Transverse colon (tissue), 4 donors: ENCODE data around the gene SFXN5. TPM values are rescaled to one million over a fixed set of nuclear protein-coding genes. Genes with fewer than 3 reads are reported as not detected.

Experiments
- DNase-seq: peaks from one replicate; pipeline ENCODE4 v3.0.0-alpha.2; 2019
- H3K27ac ChIP-seq, 4 donors: fragments of 200-600 bp; sonication (generic); 2 replicates each; pipeline ENCODE4 v1.5.1; 2016 to 2018; ENCODE audit warnings: inconsistent platforms in 4 of 4
- H3K27me3 ChIP-seq: fragments of 200-600 bp; sonication (generic); 2 replicates; pipeline ENCODE4 v1.5.1; 2017; ENCODE audit warnings: inconsistent platforms
- H3K36me3 ChIP-seq, 4 donors: fragments of 200-600 bp; sonication (generic); 2 replicates each; pipeline ENCODE4 v1.5.1; 2017 to 2019; ENCODE audit warnings: inconsistent platforms in 4 of 4
- H3K4me1 ChIP-seq, 4 donors: fragments of 200-600 bp; sonication (generic); 2 replicates each; pipeline ENCODE4 v1.5.1; 2017 to 2020; ENCODE audit warnings: inconsistent platforms in 4 of 4
- H3K4me3 ChIP-seq, 4 donors: fragments of 200-600 bp; sonication (generic); 1 replicate in 1 of 4; 2 replicates in 3 of 4; pipeline versions ENCODE4 v1.5.1 to v1.6.1; 2017 to 2019; ENCODE audit warnings: inconsistent platforms in 4 of 4
- H3K9me3 ChIP-seq, 2 donors: fragments of 200-600 bp; sonication (generic); 2 replicates each; pipeline ENCODE4 v1.5.1; 2017 to 2019; ENCODE audit warnings: inconsistent platforms in 2 of 2
- EP300 ChIP-seq: sonication (generic); formaldehyde crosslinking; IDR thresholded peaks from one replicate; pipeline ENCODE4 v1.6.1; 2017; ENCODE audit warnings: antibody characterized with exemption, low read depth
- POLR2A ChIP-seq: fragments of 450-650 bp; IDR thresholded peaks from one replicate; pipeline ENCODE4 v1.6.1; 2016; ENCODE audit warnings: antibody characterized with exemption, mild to moderate bottlenecking, moderate library complexity
- POLR2AphosphoS5 ChIP-seq, 3 donors: sonication (generic); formaldehyde crosslinking; IDR thresholded peaks; one replicate each; pipeline ENCODE4 v1.6.1; 2016; ENCODE audit warnings: antibody characterized with exemption in 3 of 3
- WGBS, 2 donors: methylation state at CpG; one replicate each; pipeline ENCODE4 v1.1.5; 2018; ENCODE audit warnings: low coverage in 1 of 2; 5-methylcytosine and 5-hydroxymethylcytosine counted together
- in situ Hi-C, 4 donors: fragments of 200-750 bp; cut with MboI; loops; one replicate each; pipeline versions ENCODE4 v1.15.0 to v1.15.1; 2017; ENCODE audit warnings: low sequenced_read_pairs in 3 of 4, low pct_ligation_motif_present in 1 of 4, low pct_unique_long_range_greater_than_20kb in 1 of 4
- intact Hi-C: fragments of 100-400 bp; cut with DNase I; formaldehyde crosslinking; loops from one replicate; pipeline ENCODE4 v1.15.1; 2023; ENCODE audit warnings: low total_unique reads
- total RNA-seq, 4 donors: library from RNA; depleted of rRNA; stranded (reverse); fragments of >200 nt; gene quantifications; one replicate each; pipeline ENCODE4 v1.1.0, GENCODE V29; 2016
- TF ChIP-seq, protein P1 (sequence below), 5 experiments: fragments of 200-600 bp in 3 of 5; fragments of 450-650 bp in 2 of 5; sonication (generic) in 3 of 5; IDR thresholded peaks; 1 replicate in 2 of 5; 2 replicates in 3 of 5; pipeline ENCODE4 v1.5.1; 2016 to 2017; ENCODE audit warnings: antibody characterized with exemption in 5 of 5, inconsistent platforms in 3 of 5, mild to moderate bottlenecking in 2 of 5, moderate library complexity in 1 of 5

The SFXN5 gene
- total RNA-seq, 4 donors from 2014 or later, result 12.3 to 98.4 (median 42.7) TPM

DNA sequence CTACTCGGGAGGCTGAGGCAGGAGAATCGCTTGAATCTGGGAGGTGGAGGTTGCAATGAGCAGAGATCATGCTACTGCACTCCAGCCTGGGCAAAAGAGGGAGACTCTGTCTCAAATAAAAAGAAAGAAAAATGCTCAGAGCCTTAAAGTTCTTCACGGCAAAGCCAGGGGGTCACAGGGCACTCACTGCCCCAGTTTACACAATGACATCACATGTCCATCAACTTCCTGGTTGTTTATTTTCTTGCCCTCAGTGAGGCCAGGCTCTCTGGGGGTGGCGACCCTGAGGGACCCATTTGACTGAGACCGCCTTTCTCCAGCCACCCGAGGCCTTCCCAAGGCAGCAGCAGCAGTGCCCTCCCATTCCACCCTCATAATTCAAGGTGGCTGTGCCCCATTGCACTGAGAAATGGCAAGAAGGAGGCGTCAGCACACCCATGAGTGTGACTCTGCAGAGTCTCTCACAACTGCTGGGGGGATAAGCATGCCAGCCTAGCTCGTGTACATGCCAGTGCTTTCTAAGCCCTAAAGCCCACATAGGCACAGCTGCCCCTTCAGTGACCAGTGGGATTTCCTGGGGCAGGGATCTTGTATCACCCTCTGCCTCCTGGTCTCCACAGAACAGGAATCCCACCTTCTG lies 50.0 kb downstream of the SFXN5 start:
- H3K27me3 ChIP-seq, result no peaks in the 10 kb centered on the region
- TF ChIP-seq POLR2AphosphoS5 (IDR thresholded peaks at IDR 0.05), result no peak
- TF ChIP-seq, protein P1, sequence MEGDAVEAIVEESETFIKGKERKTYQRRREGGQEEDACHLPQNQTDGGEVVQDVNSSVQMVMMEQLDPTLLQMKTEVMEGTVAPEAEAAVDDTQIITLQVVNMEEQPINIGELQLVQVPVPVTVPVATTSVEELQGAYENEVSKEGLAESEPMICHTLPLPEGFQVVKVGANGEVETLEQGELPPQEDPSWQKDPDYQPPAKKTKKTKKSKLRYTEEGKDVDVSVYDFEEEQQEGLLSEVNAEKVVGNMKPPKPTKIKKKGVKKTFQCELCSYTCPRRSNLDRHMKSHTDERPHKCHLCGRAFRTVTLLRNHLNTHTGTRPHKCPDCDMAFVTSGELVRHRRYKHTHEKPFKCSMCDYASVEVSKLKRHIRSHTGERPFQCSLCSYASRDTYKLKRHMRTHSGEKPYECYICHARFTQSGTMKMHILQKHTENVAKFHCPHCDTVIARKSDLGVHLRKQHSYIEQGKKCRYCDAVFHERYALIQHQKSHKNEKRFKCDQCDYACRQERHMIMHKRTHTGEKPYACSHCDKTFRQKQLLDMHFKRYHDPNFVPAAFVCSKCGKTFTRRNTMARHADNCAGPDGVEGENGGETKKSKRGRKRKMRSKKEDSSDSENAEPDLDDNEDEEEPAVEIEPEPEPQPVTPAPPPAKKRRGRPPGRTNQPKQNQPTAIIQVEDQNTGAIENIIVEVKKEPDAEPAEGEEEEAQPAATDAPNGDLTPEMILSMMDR (IDR thresholded peaks at IDR 0.05), result no peak
- no peak for TF ChIP-seq EP300
- no peak for TF ChIP-seq POLR2A
- intact Hi-C loops (no loop called here), in situ Hi-C loops (no loop called here)
- no peaks in the 10 kb centered on the region for H3K9me3 ChIP-seq
- DNase-seq, result no peak
- no peak overlapping the region for H3K4me3 ChIP-seq
- no peaks in the 10 kb centered on the region for H3K36me3 ChIP-seq
- WGBS, 2 donors, result 76 to 100% methylated on average over 1 to 8 of the region's 8 CpGs
- no peaks in the 10 kb centered on the region for H3K4me1 ChIP-seq
- H3K27ac ChIP-seq, result no peak overlapping the region

DNA sequence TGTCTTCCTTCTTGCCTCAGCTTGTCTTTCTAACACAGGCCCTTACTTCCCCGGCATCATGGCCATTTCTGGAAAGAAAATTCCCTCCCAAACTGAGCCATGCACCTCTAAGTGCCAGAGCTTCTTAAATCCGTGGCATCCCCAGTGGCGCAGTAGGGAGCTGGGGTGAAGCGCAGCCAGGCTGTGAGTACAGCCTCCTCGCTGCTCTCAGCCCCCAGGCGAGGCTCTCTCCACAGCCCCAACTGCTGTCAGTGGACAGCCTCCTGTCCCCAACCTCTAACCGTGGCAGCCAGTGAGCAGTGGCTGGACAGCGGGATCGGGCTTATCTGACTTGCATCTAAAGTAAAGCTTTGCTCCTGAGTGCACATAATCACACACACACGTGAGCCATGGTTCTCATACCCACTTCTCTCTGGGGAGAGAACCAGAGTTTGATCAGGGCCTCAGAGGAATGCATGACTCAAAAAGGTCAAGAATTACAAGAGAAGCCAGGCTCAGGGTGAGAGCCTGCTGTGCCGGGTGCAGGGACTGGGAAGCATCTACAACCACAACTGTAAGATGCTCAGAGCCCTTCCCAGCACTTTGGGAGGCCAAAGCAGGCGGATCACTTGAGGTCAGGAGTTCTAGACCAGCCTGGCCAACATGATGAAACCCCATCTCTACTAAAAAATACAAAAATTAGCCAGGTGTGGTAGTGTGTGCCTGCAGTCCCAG lies 50.7 kb downstream of the SFXN5 start:
- Histone ChIP-seq H3K4me1 (no peaks in the 10 kb centered on the region), H3K9me3 (no peaks in the 10 kb centered on the region), H3K27ac (no peak overlapping the region), H3K36me3 (no peaks in the 10 kb centered on the region), H3K27me3 (no peaks in the 10 kb centered on the region), H3K4me3 (no peak overlapping the region)
- 85% methylated on average over 12 of the region's 12 CpGs; no CpG with 5 or more reads in 1 of the 2 donors for WGBS, 2 donors
- in situ Hi-C loops, result no loop called here
- no peak for DNase-seq
- intact Hi-C loops, result no loop called here
- TF ChIP-seq POLR2AphosphoS5 (IDR thresholded peaks at IDR 0.05), result no peak
- no peak for TF ChIP-seq EP300
- no peak for TF ChIP-seq POLR2A
- TF ChIP-seq, protein P1 (IDR thresholded peaks at IDR 0.05), result no peak

DNA sequence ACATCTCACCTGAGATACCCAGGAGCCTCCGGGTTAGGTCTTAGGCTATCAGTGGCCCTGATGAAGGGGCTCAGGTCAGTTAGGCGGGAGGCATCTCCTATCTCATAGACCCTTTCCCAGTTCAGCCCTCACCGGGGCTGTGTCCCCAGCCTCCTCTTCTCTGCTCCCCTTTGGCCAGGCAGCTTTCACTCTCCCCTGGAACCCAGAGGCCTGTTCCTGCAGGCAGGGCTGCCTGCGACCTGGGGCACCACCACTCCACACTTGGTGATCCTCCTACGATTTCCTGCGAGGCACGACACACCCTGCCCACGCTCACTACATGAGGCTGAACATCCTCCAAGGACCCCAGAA lies 51.2 kb downstream of the SFXN5 start:
- H3K36me3 ChIP-seq, result no peaks in the 10 kb centered on the region

DNA sequence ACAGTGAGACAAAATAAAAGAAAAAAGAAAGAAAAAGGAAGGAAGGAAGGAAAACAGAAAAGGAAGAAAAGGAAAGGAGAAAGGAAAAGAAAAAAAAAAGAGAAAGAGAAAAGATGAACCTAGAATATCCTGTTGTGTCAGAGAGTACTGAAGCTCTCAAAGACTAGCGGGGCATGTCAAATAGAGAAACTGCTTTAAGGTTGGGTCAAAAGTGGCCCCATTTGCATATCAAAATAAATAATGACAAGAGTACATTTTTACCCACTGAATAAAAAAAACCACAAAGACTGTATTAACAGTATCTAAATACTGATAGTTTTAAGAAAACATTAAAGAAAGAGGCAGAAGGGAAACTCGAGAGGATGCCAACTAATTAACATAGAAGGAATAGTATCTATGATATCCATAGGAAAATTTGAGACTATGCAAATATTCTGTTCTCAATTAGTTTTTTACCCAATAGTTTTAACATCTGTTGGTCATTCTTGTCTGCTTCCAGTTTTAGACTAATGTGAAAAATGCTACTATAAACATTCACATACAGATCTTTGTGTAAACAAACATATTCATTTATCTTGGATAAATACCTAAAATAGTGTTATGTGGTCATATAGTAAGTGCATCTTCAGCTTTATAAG lies 53.2 kb downstream of the SFXN5 start:
- intact Hi-C loops, result no loop called here
- Histone ChIP-seq H3K4me1 (no peaks in the 10 kb centered on the region), H3K4me3 (no peak overlapping the region), H3K27me3 (no peaks in the 10 kb centered on the region), H3K27ac (no peak overlapping the region), H3K9me3 (no peaks in the 10 kb centered on the region), H3K36me3 (no peaks in the 10 kb centered on the region)
- TF ChIP-seq, protein P1 (IDR thresholded peaks at IDR 0.05), result no peak
- TF ChIP-seq POLR2AphosphoS5 (IDR thresholded peaks at IDR 0.05) (no peak), EP300 (no peak), POLR2A (no peak)
- WGBS, 2 donors, result 87 to 89% methylated on average over 2 of the region's 2 CpGs
- no peak for DNase-seq
- in situ Hi-C loops, result no loop called here

More for the DNA sequence above, 51.2 kb downstream of the SFXN5 start:
- in situ Hi-C loops, result no loop called here
- no peaks in the 10 kb centered on the region for H3K4me1 ChIP-seq
- no peak overlapping the region for H3K4me3 ChIP-seq
- H3K9me3 ChIP-seq, result no peaks in the 10 kb centered on the region
- DNase-seq, result no peak
- TF ChIP-seq, protein P1 (IDR thresholded peaks at IDR 0.05), result no peak
- TF ChIP-seq POLR2A, result no peak
- TF ChIP-seq EP300, result no peak
- no peak for TF ChIP-seq POLR2AphosphoS5 (IDR thresholded peaks at IDR 0.05)
- 88 to 93% methylated on average over 7 to 8 of the region's 8 CpGs for WGBS, 2 donors
- no peak overlapping the region for H3K27ac ChIP-seq
- intact Hi-C loops, result no loop called here
- no peaks in the 10 kb centered on the region for H3K27me3 ChIP-seq
